Activated CD4-positive, alpha-beta T cell treated with anti-CD3 and anti-CD28 coated beads, Interleukin-2, amount 50 U/mL, for 24 hours (primary cell): ENCODE data around the gene FOXN1.

Experiments
- DNase-seq, 2 donors: peaks; one replicate each; pipeline ENCODE4 v3.0.0-alpha.2; 2020; ENCODE audit warnings: low read depth in 1 of 2, low spot score in 1 of 2

The FOXN1 gene

GRCh38 chr17:28478712-28479615 is 27.2 kb upstream of the FOXN1 start:
- DNase-seq = no peak

GRCh38 chr17:28480278-28480677 is 25.9 kb upstream of the FOXN1 start:
- no peak for DNase-seq

- DNase-seq = no peak
Observed at GRCh38 chr17:28480799-28481571, 25.2 kb upstream of the FOXN1 start.

- DNase-seq = no peak
Observed at GRCh38 chr17:28482551-28483199, 23.5 kb upstream of the FOXN1 start.

GRCh38 chr17:28484296-28484695 is 21.9 kb upstream of the FOXN1 start:
- DNase-seq = no peak

- DNase-seq = no peak
Observed at GRCh38 chr17:28485049-28485448, 21.1 kb upstream of the FOXN1 start.

- no peak for DNase-seq
Observed at GRCh38 chr17:28487881-28488532, 18.1 kb upstream of the FOXN1 start.

- no peak for DNase-seq
Observed at GRCh38 chr17:28488533-28489276, 17.4 kb upstream of the FOXN1 start.

- DNase-seq = no peak
Observed at GRCh38 chr17:28491286-28491685, 14.9 kb upstream of the FOXN1 start.

- DNase-seq = no peak
Observed at GRCh38 chr17:28491860-28492259, 14.3 kb upstream of the FOXN1 start.

- DNase-seq = no peak
Observed at GRCh38 chr17:28492352-28493310, 13.5 kb upstream of the FOXN1 start.

GRCh38 chr17:28493460-28493859 is 12.7 kb upstream of the FOXN1 start:
- DNase-seq = no peak

GRCh38 chr17:28494445-28495188 is 11.5 kb upstream of the FOXN1 start:
- peak; percentile 70 for DNase-seq

GRCh38 chr17:28495635-28496034 is 10.5 kb upstream of the FOXN1 start:
- DNase-seq = no peak

- no peak for DNase-seq
Observed at GRCh38 chr17:28497931-28498330, 8.2 kb upstream of the FOXN1 start.

GRCh38 chr17:28498652-28499363 is 7.3 kb upstream of the FOXN1 start:
- DNase-seq = no peak

GRCh38 chr17:28499364-28499664 is 6.8 kb upstream of the FOXN1 start:
- no peak for DNase-seq

- DNase-seq = no peak
Observed at GRCh38 chr17:28499684-28500357, 6.3 kb upstream of the FOXN1 start.
